Loucy (cell line): ENCODE data around the gene PLA2G4D.

Source experiments
- CTCF ChIP-seq: fragments of 200-600 bp; sonication (generic); conservative IDR thresholded peaks from 2 replicates; pipeline ENCODE4 v1.5.1; 2014; ENCODE audit warnings: mild to moderate bottlenecking, antibody characterized with exemption, low read length
- EZH2phosphoT487 ChIP-seq: fragments of 200-600 bp; IDR thresholded peaks from 2 replicates; pipeline ENCODE4 v1.6.1; 2018; ENCODE audit warnings: antibody characterized with exemption, mild to moderate bottlenecking, moderate library complexity, borderline replicate concordance

DNA sequence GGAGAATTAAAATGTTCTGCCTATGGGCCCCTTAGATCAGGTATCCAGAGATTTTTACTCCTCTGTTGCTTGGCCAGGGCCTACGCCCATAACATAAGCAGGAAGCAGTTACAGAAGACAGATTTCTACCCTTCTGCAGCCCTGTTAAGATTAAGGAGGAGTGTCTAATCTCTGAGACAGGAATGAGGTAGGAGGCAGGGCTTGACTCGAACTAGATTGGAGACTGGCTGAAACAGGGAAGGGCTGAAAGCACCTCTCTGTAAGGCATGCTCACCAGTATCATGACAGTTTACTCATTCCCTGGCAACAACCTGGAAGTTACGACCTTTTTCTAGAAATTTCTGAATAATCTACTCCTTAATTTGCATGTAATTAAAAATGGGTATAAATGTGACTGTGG, 16.7 kb downstream of the PLA2G4D start:
- TF ChIP-seq CTCF (no peak), EZH2phosphoT487 (no peak)
